ENCODE measurements around the gene PEMT. TPM values are rescaled to one million over a fixed set of nuclear protein-coding genes. Genes with fewer than 3 reads are reported as not detected.
A peak's percentile ranks its signal among the peaks of the same experiment; 100 is the strongest.

PEMT gene
- total RNA-seq, 1 donor from 2014 or later, result 20.0 TPM

- no peak for DNase-seq (ENCODE audit: low read depth in 2 of 2)
These were observed 13.7 kb upstream of the PEMT start for GRCh38 chr17:17605083-17605728.

- no peak for DNase-seq (ENCODE audit: low read depth in 2 of 2)
These were observed 12.4 kb upstream of the PEMT start for GRCh38 chr17:17603895-17604225.

- DNase-seq (ENCODE audit: low read depth in 2 of 2), result no peak
These were observed 11.8 kb upstream of the PEMT start for GRCh38 chr17:17603178-17603894.

GRCh38 chr17:17599965-17600364, 8.5 kb upstream of the PEMT start:
- no peak for DNase-seq (ENCODE audit: low read depth in 2 of 2)

- DNase-seq (ENCODE audit: low read depth in 2 of 2), result no peak
These were observed 6.5 kb upstream of the PEMT start for GRCh38 chr17:17598003-17598402.

GRCh38 chr17:17595755-17596154, 4.2 kb upstream of the PEMT start:
- DNase-seq (ENCODE audit: low read depth in 2 of 2), result no peak

GRCh38 chr17:17593222-17593620, 1.7 kb upstream of the PEMT start:
- no peak for DNase-seq (ENCODE audit: low read depth in 2 of 2)

GRCh38 chr17:17590883-17591354, 589 bp downstream of the PEMT start:
- DNase-seq (ENCODE audit: low read depth in 2 of 2), result no peak

GRCh38 chr17:17590141-17590751, 1.3 kb downstream of the PEMT start:
- no peak for DNase-seq (ENCODE audit: low read depth in 2 of 2)

GRCh38 chr17:17587614-17588337, 3.7 kb downstream of the PEMT start:
- DNase-seq (ENCODE audit: low read depth in 2 of 2), result no peak

GRCh38 chr17:17582372-17582771, 9.1 kb downstream of the PEMT start:
- DNase-seq (ENCODE audit: low read depth in 2 of 2), result no peak

GRCh38 chr17:17581509-17581908, 10.0 kb downstream of the PEMT start:
- DNase-seq (ENCODE audit: low read depth in 2 of 2), result no peak

GRCh38 chr17:17580662-17581470, 10.6 kb downstream of the PEMT start:
- DNase-seq (ENCODE audit: low read depth in 2 of 2), result peak in 1 of 2 donors; percentile 65

- no peak for DNase-seq (ENCODE audit: low read depth in 2 of 2)
These were observed 11.8 kb downstream of the PEMT start for GRCh38 chr17:17579691-17580090.

GRCh38 chr17:17577373-17577772, 14.1 kb downstream of the PEMT start:
- no peak for DNase-seq (ENCODE audit: low read depth in 2 of 2)

GRCh38 chr17:17576772-17577234, 14.7 kb downstream of the PEMT start:
- no peak for DNase-seq (ENCODE audit: low read depth in 2 of 2)

GRCh38 chr17:17575360-17576251, 15.9 kb downstream of the PEMT start:
- DNase-seq (ENCODE audit: low read depth in 2 of 2), result no peak

GRCh38 chr17:17573912-17574311, 17.6 kb downstream of the PEMT start:
- no peak for DNase-seq (ENCODE audit: low read depth in 2 of 2)

GRCh38 chr17:17572010-17572785, 19.3 kb downstream of the PEMT start:
- DNase-seq (ENCODE audit: low read depth in 2 of 2), result no peak

All from lung microvascular endothelial cell (primary cell).